MCF 10A (cell line): ENCODE data around the gene SSTR1. TPM values are rescaled to one million over a fixed set of nuclear protein-coding genes. Genes with fewer than 3 reads are reported as not detected.
A peak's percentile ranks its signal among the peaks of the same experiment; 100 is the strongest.

Experiments
- BruUV-seq: library from RNA; stranded (reverse); fragments of 400-500 nt; replicated peaks from 2 replicates; lab custom pipeline; 2021; lab: Mats Ljungman, UMichigan
- CTCF ChIA-PET: fragments of 300-600 bp; sonication (Branson Sonifier 250); formaldehyde crosslinking; extraction: SDS; loops from one replicate; lab custom pipeline; 2021; ENCODE audit warnings: antibody characterized with exemption, inconsistent platforms; lab: Yijun Ruan, JAX
- POLR2A ChIA-PET: fragments of 300-600, 350-650 bp; sonication (Branson Sonifier 250); formaldehyde crosslinking; extraction: SDS; loops from one replicate; lab custom pipeline; 2020; ENCODE audit warnings: antibody characterized with exemption, inconsistent platforms; lab: Yijun Ruan, JAX
- DNase-seq: peaks from one replicate; pipeline ENCODE4 v3.0.0-alpha.2; 2018; ENCODE audit not compliant: unreplicated experiment
- H3K27ac Mint-ChIP-seq: one replicate; pipeline ENCODE4 v1.8.0; 2022; ENCODE audit warnings: mild to moderate bottlenecking, low read depth, mixed read lengths; ENCODE audit not compliant: unreplicated experiment
- H3K27me3 Mint-ChIP-seq: one replicate; pipeline ENCODE4 v1.8.0; 2022; ENCODE audit warnings: mixed read lengths; ENCODE audit not compliant: insufficient read depth, unreplicated experiment
- H3K36me3 Mint-ChIP-seq: one replicate; pipeline ENCODE4 v1.8.0; 2022; ENCODE audit warnings: mild to moderate bottlenecking, moderate library complexity, mixed read lengths; ENCODE audit not compliant: insufficient read depth, unreplicated experiment
- H3K4me1 Mint-ChIP-seq: one replicate; pipeline ENCODE4 v1.8.0; 2022; ENCODE audit warnings: mixed read lengths; ENCODE audit not compliant: insufficient read depth, unreplicated experiment
- H3K4me3 Mint-ChIP-seq: one replicate; pipeline ENCODE4 v1.8.0; 2022; ENCODE audit warnings: mild to moderate bottlenecking, moderate library complexity, mixed read lengths; ENCODE audit not compliant: unreplicated experiment
- H3K9me3 Mint-ChIP-seq: one replicate; pipeline ENCODE4 v1.8.0; 2022; ENCODE audit warnings: mixed read lengths; ENCODE audit not compliant: unreplicated experiment
- intact Hi-C: fragments of 100-400 bp; cut with micrococcal nuclease; formaldehyde crosslinking; loops from 2 replicates; pipeline ENCODE4 v1.14.1; 2022
- total RNA-seq: library from RNA; stranded (reverse); gene quantifications from 2 replicates; pipeline ENCODE4 v1.2.3, GENCODE V29; 2022
- TF ChIP-seq, protein P1 (sequence below): fragments of 200-600 bp; IDR thresholded peaks from one replicate; pipeline ENCODE4 v1.8.0; 2022; ENCODE audit warnings: antibody characterized with exemption, mild to moderate bottlenecking; ENCODE audit not compliant: unreplicated experiment

The SSTR1 gene
- total RNA-seq, 1 experiment from 2014 or later: 0.33 TPM

DNA sequence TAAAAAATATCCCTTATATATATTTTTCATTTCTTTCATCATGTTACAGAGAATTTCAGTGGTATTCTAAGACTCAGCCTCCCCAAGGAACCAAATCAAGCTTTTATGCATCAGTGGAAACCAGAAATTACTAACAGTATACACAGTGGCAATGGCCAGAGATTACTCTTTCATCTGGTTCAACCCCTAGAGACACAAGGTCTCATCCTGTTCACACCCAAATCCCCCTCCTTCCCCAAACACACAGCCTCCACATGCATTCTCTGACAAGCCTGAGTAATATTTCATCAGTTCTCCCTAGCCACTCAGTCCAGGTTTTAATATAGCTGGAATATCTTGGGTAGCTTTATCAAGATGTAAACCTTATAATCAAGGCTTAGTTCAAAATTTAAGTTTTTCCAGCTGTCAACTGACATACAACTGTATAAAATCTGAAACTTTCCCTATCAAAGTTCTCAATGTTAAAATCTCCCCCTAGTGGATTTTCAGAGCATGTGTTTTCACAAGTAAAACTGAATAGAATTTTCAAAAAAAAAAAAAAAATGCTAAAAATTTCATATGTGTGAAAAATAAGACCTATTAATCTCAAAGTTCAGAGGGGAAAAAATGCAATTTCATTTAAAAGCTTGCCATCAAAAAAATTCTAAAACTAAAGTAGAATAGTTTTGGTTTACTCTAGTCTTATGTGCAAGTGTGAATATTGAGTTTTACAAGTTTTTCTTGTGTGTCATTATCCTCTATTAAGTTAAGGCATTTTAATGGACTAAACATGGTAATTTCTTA is 10.5 kb upstream of the SSTR1 start:
- intact Hi-C loops: loop anchor here (1.0 kb wide), 2 partner anchors 211 to 294 kb away; no protein-coding TSS in a partner anchor
- POLR2A ChIA-PET: interaction anchor here (0.6 to 4.5 kb wide), 7 partner anchors 21 to 211 kb away, joined by 3 to 31 read pairs (median 4); no protein-coding TSS in a partner anchor
- Mint-ChIP-seq H3K27ac (peak overlapping the region; percentile 63), H3K4me3 (no peak overlapping the region), H3K27me3 (no peaks in the 10 kb centered on the region), H3K4me1 (peaks cover 29% of the 10 kb centered on the region), H3K9me3 (peaks cover 6% of the 10 kb centered on the region), H3K36me3 (peaks cover 5% of the 10 kb centered on the region)
- no TSS peak for BruUV-seq
- TF ChIP-seq, protein P1, sequence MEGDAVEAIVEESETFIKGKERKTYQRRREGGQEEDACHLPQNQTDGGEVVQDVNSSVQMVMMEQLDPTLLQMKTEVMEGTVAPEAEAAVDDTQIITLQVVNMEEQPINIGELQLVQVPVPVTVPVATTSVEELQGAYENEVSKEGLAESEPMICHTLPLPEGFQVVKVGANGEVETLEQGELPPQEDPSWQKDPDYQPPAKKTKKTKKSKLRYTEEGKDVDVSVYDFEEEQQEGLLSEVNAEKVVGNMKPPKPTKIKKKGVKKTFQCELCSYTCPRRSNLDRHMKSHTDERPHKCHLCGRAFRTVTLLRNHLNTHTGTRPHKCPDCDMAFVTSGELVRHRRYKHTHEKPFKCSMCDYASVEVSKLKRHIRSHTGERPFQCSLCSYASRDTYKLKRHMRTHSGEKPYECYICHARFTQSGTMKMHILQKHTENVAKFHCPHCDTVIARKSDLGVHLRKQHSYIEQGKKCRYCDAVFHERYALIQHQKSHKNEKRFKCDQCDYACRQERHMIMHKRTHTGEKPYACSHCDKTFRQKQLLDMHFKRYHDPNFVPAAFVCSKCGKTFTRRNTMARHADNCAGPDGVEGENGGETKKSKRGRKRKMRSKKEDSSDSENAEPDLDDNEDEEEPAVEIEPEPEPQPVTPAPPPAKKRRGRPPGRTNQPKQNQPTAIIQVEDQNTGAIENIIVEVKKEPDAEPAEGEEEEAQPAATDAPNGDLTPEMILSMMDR: peak; percentile 52
- CTCF ChIA-PET: interaction anchor here (0.5 to 5.7 kb wide), 39 partner anchors 8 to 1057 kb away, joined by 3 to 50 read pairs (median 3); no protein-coding TSS in a partner anchor
- DNase-seq: peak; percentile 3

DNA sequence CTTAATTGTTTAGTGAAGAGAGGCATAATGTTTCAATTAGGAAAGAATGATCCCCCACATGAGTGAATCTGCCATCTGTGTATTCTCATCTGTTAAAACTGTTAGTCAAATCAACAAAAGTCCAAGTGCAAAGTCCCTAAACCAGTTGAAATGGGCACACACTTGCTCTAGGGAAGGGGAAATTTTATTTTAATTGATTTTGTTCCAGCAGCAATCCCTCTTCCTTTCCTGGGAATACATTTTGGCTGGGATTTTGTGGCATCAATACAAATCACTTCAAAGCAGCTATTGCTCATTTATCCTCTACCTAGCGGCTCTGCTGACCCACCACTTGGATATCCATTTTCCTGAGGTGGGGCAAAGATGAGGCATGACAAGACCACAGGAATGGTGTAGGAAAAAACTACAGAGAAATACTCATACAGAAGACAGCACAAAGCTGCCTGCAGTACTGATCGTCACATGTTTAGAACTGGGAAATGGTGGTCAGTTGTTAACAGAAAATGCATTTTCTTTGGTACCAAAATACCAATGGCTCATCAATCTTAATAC is 9.8 kb upstream of the SSTR1 start:
- H3K27me3 Mint-ChIP-seq: no peaks in the 10 kb centered on the region
- H3K4me1 Mint-ChIP-seq: peaks cover 35% of the 10 kb centered on the region
- no peak for DNase-seq
- BruUV-seq: no TSS peak
- TF ChIP-seq, protein P1: no peak
- H3K36me3 Mint-ChIP-seq: peaks cover 5% of the 10 kb centered on the region
- H3K9me3 Mint-ChIP-seq: peaks cover 6% of the 10 kb centered on the region
- no peak overlapping the region for H3K27ac Mint-ChIP-seq
- POLR2A ChIA-PET: interaction anchor here (0.6 to 4.5 kb wide), 8 partner anchors 20 to 212 kb away, joined by 3 to 31 read pairs (median 4); no protein-coding TSS in a partner anchor
- CTCF ChIA-PET: interaction anchor here (0.6 to 5.7 kb wide), 39 partner anchors 8 to 1058 kb away, joined by 3 to 50 read pairs (median 4); partner anchors contain the start of gene CLEC14A
- intact Hi-C loops: loop anchor here (1.0 kb wide), 2 partner anchors 212 to 295 kb away; no protein-coding TSS in a partner anchor
- H3K4me3 Mint-ChIP-seq: no peak overlapping the region

DNA sequence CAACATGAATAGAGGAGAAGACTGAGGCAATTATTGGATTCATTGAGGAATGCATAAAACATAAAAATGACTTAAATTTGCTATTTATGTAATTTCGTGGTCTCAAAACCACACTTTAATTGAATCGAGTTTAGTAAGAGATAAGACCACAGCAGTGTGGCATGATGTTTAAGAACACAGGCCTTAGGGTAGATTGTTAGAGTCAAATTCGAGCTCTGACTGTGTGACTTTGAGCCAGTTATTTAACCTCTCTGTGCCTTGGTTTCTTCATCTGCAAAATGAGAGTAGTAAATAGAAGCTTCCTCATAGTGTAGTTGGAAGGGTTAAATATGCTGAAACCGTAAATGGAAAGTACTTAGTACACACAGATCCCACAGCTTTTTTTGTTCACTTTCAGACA is 9.3 kb upstream of the SSTR1 start:
- peaks cover 35% of the 10 kb centered on the region for H3K4me1 Mint-ChIP-seq
- no peak for DNase-seq

More for the DNA sequence above, 9.3 kb upstream of the SSTR1 start:
- H3K9me3 Mint-ChIP-seq: peaks cover 6% of the 10 kb centered on the region
- peak overlapping the region; percentile 96 for H3K27ac Mint-ChIP-seq
- ChIA-PET POLR2A (interaction anchor here (0.7 to 4.5 kb wide), 4 partner anchors 10 to 1234 kb away, joined by 3 to 31 read pairs (median 3); partner anchors contain the start of gene FBXO33), CTCF (interaction anchor here (0.5 to 5.7 kb wide), 15 partner anchors 9 to 669 kb away, joined by 3 to 50 read pairs (median 4); partner anchors contain the start of gene CLEC14A)
- intact Hi-C loops: no loop called here
- no peaks in the 10 kb centered on the region for H3K27me3 Mint-ChIP-seq
- TF ChIP-seq, protein P1: no peak
- no TSS peak for BruUV-seq
- H3K4me3 Mint-ChIP-seq: no peak overlapping the region
- peaks cover 5% of the 10 kb centered on the region for H3K36me3 Mint-ChIP-seq
